Measurements from ENCODE around the gene AP1G2.

DNA sequence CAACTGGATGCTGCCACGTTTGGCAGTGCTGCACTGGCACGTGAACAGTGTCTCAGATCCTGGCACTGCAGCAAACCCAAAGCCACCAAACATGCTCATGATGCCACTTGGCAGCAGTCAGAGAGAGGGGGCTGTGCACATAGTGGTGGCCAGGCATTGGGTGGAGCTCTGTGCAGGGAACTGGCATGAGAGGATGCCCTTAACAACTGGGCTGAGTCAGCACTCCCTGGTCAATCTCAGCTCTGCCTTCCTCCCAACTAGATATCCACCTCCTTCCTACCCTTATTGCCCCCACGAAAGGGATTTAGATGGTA lies 53.0 kb downstream of the AP1G2 start:
- TF ChIP-seq CTCF (IDR thresholded peaks at IDR 0.05) (no peak), POLR2AphosphoS5 (IDR thresholded peaks at IDR 0.05) (no peak)
